OCI-LY3 (cell line): Measurements from ENCODE around the gene DOCK8.

Source experiments
- H2AFZ ChIP-seq: fragments of 200-600, 300-600 bp; shearing (Covaris generic); 2 replicates; pipeline ENCODE4 v1.6.0; 2014; ENCODE audit warnings: antibody characterized with exemption, low read depth, low read length
- H3K27ac ChIP-seq: fragments of 200-600, 300-600 bp; sonication (generic); 2 replicates; pipeline ENCODE4 v1.5.1; 2014; ENCODE audit warnings: mild to moderate bottlenecking, low read length, moderate library complexity, mixed read lengths
- H3K27me3 ChIP-seq: fragments of 200-600, 300-600 bp; sonication (generic); 2 replicates; pipeline ENCODE4 v1.6.1; 2014; ENCODE audit warnings: low read depth, low read length, mixed read lengths
- H3K36me3 ChIP-seq: fragments of 200-600, 300-600 bp; sonication (generic); replicated peaks from 2 replicates; pipeline ENCODE3; 2014; ENCODE audit warnings: low read depth, low read length, mixed read lengths
- H3K4me1 ChIP-seq: fragments of 300-600, 200-600 bp; sonication (generic); 2 replicates; pipeline ENCODE4 v1.6.1; 2014; ENCODE audit warnings: low read length, mixed read lengths
- H3K4me2 ChIP-seq: fragments of 200-600, 300-600 bp; sonication (generic); 2 replicates; pipeline ENCODE4 v1.6.1; 2014; ENCODE audit warnings: low read length, mixed read lengths
- H3K4me3 ChIP-seq: fragments of 300-600, 200-600 bp; sonication (generic); 2 replicates; pipeline ENCODE4 v1.5.1; 2014; ENCODE audit warnings: antibody characterized with exemption, mild to moderate bottlenecking, low read length, moderate library complexity
- H3K79me2 ChIP-seq: fragments of 300-600, 200-600 bp; shearing (Covaris generic); 2 replicates; pipeline ENCODE4 v1.6.1; 2014; ENCODE audit warnings: mild to moderate bottlenecking, low read length, mixed read lengths
- H3K9ac ChIP-seq: fragments of 300-600, 200-600 bp; shearing (Covaris generic); 2 replicates; pipeline ENCODE4 v1.6.0; 2014; ENCODE audit warnings: mild to moderate bottlenecking, low read length, moderate library complexity
- H3K9me3 ChIP-seq: fragments of 200-600, 300-600 bp; shearing (Covaris generic); 2 replicates; pipeline ENCODE4 v1.6.1; 2014; ENCODE audit warnings: low read length, mixed read lengths; ENCODE audit not compliant: insufficient read depth
- H4K20me1 ChIP-seq: fragments of 200-600, 300-600 bp; sonication (generic); 2 replicates; pipeline ENCODE4 v1.6.1; 2016; ENCODE audit warnings: low read length, mixed read lengths; ENCODE audit not compliant: insufficient read depth
- CTCF ChIP-seq: fragments of 200-600, 300-600 bp; sonication (generic); IDR thresholded peaks from 2 replicates; pipeline ENCODE4 v1.5.1; 2014; ENCODE audit warnings: antibody characterized with exemption, low read length, low read depth
- EZH2phosphoT487 ChIP-seq: fragments of 200-600 bp; shearing (Covaris generic); IDR thresholded peaks from 2 replicates; pipeline ENCODE4 v1.6.1; 2018; ENCODE audit warnings: antibody characterized with exemption, mixed run types, low read depth

DOCK8 gene

GRCh38 chr9:257957-258356, 43.3 kb downstream of the DOCK8 start:
- no peak overlapping the region for H3K9ac ChIP-seq
- no peaks in the 10 kb centered on the region for H3K4me1 ChIP-seq
- no peak overlapping the region for H3K4me3 ChIP-seq
- no peaks in the 10 kb centered on the region for H4K20me1 ChIP-seq
- TF ChIP-seq CTCF, result no peak
- H3K27ac ChIP-seq, result no peak overlapping the region
- peaks cover 15% of the 10 kb centered on the region; the same call in 1 of the 2 replicates for H3K27me3 ChIP-seq
- H3K9me3 ChIP-seq, result no peaks in the 10 kb centered on the region
- no peak overlapping the region for H3K4me2 ChIP-seq
- no peaks in the 10 kb centered on the region for H3K79me2 ChIP-seq
- H3K36me3 ChIP-seq, result no peaks in the 10 kb centered on the region
- no peak overlapping the region for H2AFZ ChIP-seq

- no peak overlapping the region for H3K4me3 ChIP-seq
- no peak for TF ChIP-seq EZH2phosphoT487
- no peak for TF ChIP-seq CTCF
- no peaks in the 10 kb centered on the region for H4K20me1 ChIP-seq
- peaks cover 9% of the 10 kb centered on the region; the same call in 1 of the 2 replicates for H3K27me3 ChIP-seq
- no peaks in the 10 kb centered on the region for H3K36me3 ChIP-seq
- no peak overlapping the region for H2AFZ ChIP-seq
- no peak overlapping the region for H3K9ac ChIP-seq
- H3K4me2 ChIP-seq, result no peak overlapping the region
- H3K4me1 ChIP-seq, result no peaks in the 10 kb centered on the region
- no peak overlapping the region for H3K27ac ChIP-seq
- no peaks in the 10 kb centered on the region for H3K79me2 ChIP-seq
- H3K9me3 ChIP-seq, result no peaks in the 10 kb centered on the region
These were observed 45.0 kb downstream of the DOCK8 start for GRCh38 chr9:259405-260404.

GRCh38 chr9:264231-264630, 49.6 kb downstream of the DOCK8 start:
- no peak overlapping the region for H3K4me3 ChIP-seq
- H3K27ac ChIP-seq, result no peak overlapping the region
- peaks cover 8% of the 10 kb centered on the region; the same call in 1 of the 2 replicates for H3K27me3 ChIP-seq
- H3K4me2 ChIP-seq, result no peak overlapping the region
- H2AFZ ChIP-seq, result no peak overlapping the region
- no peak for TF ChIP-seq CTCF
- no peak for TF ChIP-seq EZH2phosphoT487
- no peaks in the 10 kb centered on the region for H3K4me1 ChIP-seq
- H3K9ac ChIP-seq, result no peak overlapping the region
- H3K36me3 ChIP-seq, result no peaks in the 10 kb centered on the region
- no peaks in the 10 kb centered on the region for H3K79me2 ChIP-seq
- no peaks in the 10 kb centered on the region for H3K9me3 ChIP-seq
- H4K20me1 ChIP-seq, result no peaks in the 10 kb centered on the region

- no peaks in the 10 kb centered on the region for H3K9me3 ChIP-seq
- no peak overlapping the region for H2AFZ ChIP-seq
- no peak for TF ChIP-seq CTCF
- TF ChIP-seq EZH2phosphoT487, result no peak
- no peak overlapping the region for H3K4me2 ChIP-seq
- H4K20me1 ChIP-seq, result no peaks in the 10 kb centered on the region
- H3K9ac ChIP-seq, result no peak overlapping the region
- no peaks in the 10 kb centered on the region for H3K4me1 ChIP-seq
- H3K4me3 ChIP-seq, result no peak overlapping the region
- H3K27me3 ChIP-seq, result no peaks in the 10 kb centered on the region
- no peak overlapping the region for H3K27ac ChIP-seq
- H3K36me3 ChIP-seq, result no peaks in the 10 kb centered on the region
- no peaks in the 10 kb centered on the region for H3K79me2 ChIP-seq
These were observed 50.7 kb downstream of the DOCK8 start for GRCh38 chr9:265209-265870.
